Uterus (tissue), 2 donors: ENCODE results near the gene MS4A10.

Experiments used
- CTCF ChIP-seq, 4 experiments: fragments of 200-600 bp in 2 of 4; fragments of 450-650 bp in 2 of 4; sonication (generic) in 2 of 4; IDR thresholded peaks; one replicate each; pipeline ENCODE4 v1.5.1; 2016 to 2019; ENCODE audit warnings: antibody characterized with exemption in 4 of 4, mild to moderate bottlenecking in 2 of 4, moderate library complexity in 1 of 4
- POLR2A ChIP-seq, 2 donors: fragments of 450-650 bp; IDR thresholded peaks; one replicate each; pipeline ENCODE4 v1.6.1; 2016; ENCODE audit warnings: antibody characterized with exemption in 2 of 2, mild to moderate bottlenecking in 1 of 2, moderate library complexity in 1 of 2

GRCh38 chr11:60840470-60841430, 55.6 kb downstream of the MS4A10 start:
- TF ChIP-seq CTCF (IDR thresholded peaks at IDR 0.05) (no peak), POLR2A (IDR thresholded peaks at IDR 0.05) (no peak)
